SK-N-SH treated with all-trans-retinoic acid at 6 μM for 48 hours (cell line): ENCODE results near the gene CD180.
"Not testable (repeated sequence)": the region's sequence is repeated elsewhere in the genome, so short reads cannot be mapped to it uniquely, and the experiment has no call there.

Source experiments
- ATAC-seq: fragments of 200-7000 bp; cut with Tn5 transposase; 3 replicates; pipeline ENCODE4 v1.9.1; 2020; ENCODE audit warnings: mild to moderate bottlenecking, moderate library complexity
- ARNTL ChIP-seq: fragments of 450-650 bp; formaldehyde crosslinking; IDR thresholded peaks from 2 replicates; pipeline ENCODE4 v1.5.0; 2020; ENCODE audit warnings: low read depth, mild to moderate bottlenecking, moderate library complexity, borderline replicate concordance
- BACH2 ChIP-seq: fragments of 250-450 bp; sonication (Bioruptor Pico); IDR thresholded peaks from 2 replicates; pipeline ENCODE4 v1.9.0; 2021; ENCODE audit warnings: mild to moderate bottlenecking, borderline replicate concordance
- CREB5 ChIP-seq: fragments of 250-450 bp; sonication (Bioruptor Pico); IDR thresholded peaks from 2 replicates; pipeline ENCODE4 v1.5.1; 2020; ENCODE audit warnings: low read depth, mild to moderate bottlenecking, moderate library complexity
- CSDC2 ChIP-seq: fragments of 250-450 bp; sonication (Bioruptor Pico); IDR thresholded peaks from 2 replicates; pipeline ENCODE4 v1.5.0; 2020; ENCODE audit warnings: mild to moderate bottlenecking, moderate library complexity
- ESRRG ChIP-seq: fragments of 250-450 bp; sonication (Bioruptor Pico); IDR thresholded peaks from 2 replicates; pipeline ENCODE4 v1.6.1; 2021; ENCODE audit warnings: mild to moderate bottlenecking
- GLIS3 ChIP-seq: fragments of 250-450 bp; sonication (Bioruptor Pico); IDR thresholded peaks from 2 replicates; pipeline ENCODE4 v1.5.0; 2020; ENCODE audit warnings: mild to moderate bottlenecking, moderate library complexity
- ISL1 ChIP-seq: fragments of 250-450 bp; sonication (Bioruptor Pico); IDR thresholded peaks from 2 replicates; pipeline ENCODE4 v2.1.2; 2022; ENCODE audit warnings: mild to moderate bottlenecking, moderate library complexity
- OSR1 ChIP-seq: fragments of 250-450 bp; sonication (Bioruptor Pico); IDR thresholded peaks from 2 replicates; pipeline ENCODE4 v1.8.0; 2022; ENCODE audit warnings: moderate library complexity, mild to moderate bottlenecking, inconsistent platforms
- POU6F1 ChIP-seq: fragments of 250-450 bp; sonication (Bioruptor Pico); IDR thresholded peaks from 2 replicates; pipeline ENCODE4 v1.8.0; 2021; ENCODE audit warnings: low read depth, mild to moderate bottlenecking, moderate library complexity, borderline replicate concordance
- RARB ChIP-seq: fragments of 250-450 bp; sonication (Bioruptor Pico); IDR thresholded peaks from 2 replicates; pipeline ENCODE4 v1.8.0; 2021; ENCODE audit warnings: mild to moderate bottlenecking, moderate library complexity
- TCF4 ChIP-seq: fragments of 250-450 bp; sonication (Bioruptor Pico); IDR thresholded peaks from 2 replicates; pipeline ENCODE4 v1.8.0; 2021; ENCODE audit warnings: mild to moderate bottlenecking, moderate library complexity, borderline replicate concordance
- TOX ChIP-seq: fragments of 250-450 bp; sonication (Bioruptor Pico); IDR thresholded peaks from 2 replicates; pipeline ENCODE4 v1.8.0; 2021; ENCODE audit warnings: mild to moderate bottlenecking, moderate library complexity, borderline replicate concordance
- ZC3H10 ChIP-seq: fragments of 250-450 bp; sonication (Bioruptor Pico); IDR thresholded peaks from 2 replicates; pipeline ENCODE4 v1.5.1; 2021; ENCODE audit warnings: mild to moderate bottlenecking, moderate library complexity
- ZFP3 ChIP-seq: fragments of 250-450 bp; sonication (Bioruptor Pico); IDR thresholded peaks from 2 replicates; pipeline ENCODE4 v1.5.0; 2020; ENCODE audit warnings: mild to moderate bottlenecking, moderate library complexity
- ZFP30 ChIP-seq: fragments of 450-650 bp; formaldehyde crosslinking; IDR thresholded peaks from 2 replicates; pipeline ENCODE4 v1.5.0; 2022; ENCODE audit warnings: mild to moderate bottlenecking, moderate library complexity
- ZNF565 ChIP-seq: fragments of 450-650 bp; formaldehyde crosslinking; conservative IDR thresholded peaks from 2 replicates; pipeline ENCODE4 v1.5.0; 2020; ENCODE audit warnings: low read depth, mild to moderate bottlenecking, moderate library complexity
- ZNF70 ChIP-seq: fragments of 450-650 bp; formaldehyde crosslinking; IDR thresholded peaks from 2 replicates; pipeline ENCODE4 v1.5.0; 2020; ENCODE audit warnings: mild to moderate bottlenecking, moderate library complexity
- TF ChIP-seq, protein P1 (sequence below): fragments of 250-450 bp; sonication (Bioruptor Pico); IDR thresholded peaks from 2 replicates; pipeline ENCODE4 v1.5.1; 2021; ENCODE audit warnings: mild to moderate bottlenecking, moderate library complexity

The CD180 gene

DNA sequence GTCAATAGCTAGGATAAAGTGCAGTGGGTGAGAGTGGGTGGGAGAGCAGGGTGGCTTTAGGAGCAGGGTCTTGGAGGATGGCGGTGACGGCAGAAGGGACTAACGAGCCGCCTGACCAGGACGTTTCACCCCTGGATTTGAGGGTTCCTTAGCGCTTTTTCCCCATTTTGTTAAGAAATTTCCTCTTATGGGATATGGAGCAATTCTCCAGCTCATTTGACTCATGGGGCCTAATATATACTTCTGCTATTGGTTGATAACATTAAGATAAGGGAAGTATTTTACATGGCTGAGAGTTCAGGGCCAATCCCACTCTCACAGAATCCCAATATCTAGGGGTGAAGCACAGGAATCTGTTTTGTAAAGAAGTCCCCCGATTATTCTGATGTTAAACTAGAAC lies 17.6 kb downstream of the CD180 start:
- no peak for ATAC-seq
- TF ChIP-seq ZNF565 (CRISPR knock-in tag) (no peak), ZNF70 (CRISPR knock-in tag) (no peak), ESRRG (CRISPR knock-in tag) (no peak), TCF4 (CRISPR knock-in tag) (no peak), CSDC2 (CRISPR knock-in tag) (no peak), CREB5 (no peak), ARNTL (CRISPR knock-in tag) (no peak), TOX (CRISPR knock-in tag) (no peak), ZFP30 (CRISPR knock-in tag) (no peak), GLIS3 (CRISPR knock-in tag) (no peak), ISL1 (CRISPR knock-in tag) (no peak)
- TF ChIP-seq, protein P1, sequence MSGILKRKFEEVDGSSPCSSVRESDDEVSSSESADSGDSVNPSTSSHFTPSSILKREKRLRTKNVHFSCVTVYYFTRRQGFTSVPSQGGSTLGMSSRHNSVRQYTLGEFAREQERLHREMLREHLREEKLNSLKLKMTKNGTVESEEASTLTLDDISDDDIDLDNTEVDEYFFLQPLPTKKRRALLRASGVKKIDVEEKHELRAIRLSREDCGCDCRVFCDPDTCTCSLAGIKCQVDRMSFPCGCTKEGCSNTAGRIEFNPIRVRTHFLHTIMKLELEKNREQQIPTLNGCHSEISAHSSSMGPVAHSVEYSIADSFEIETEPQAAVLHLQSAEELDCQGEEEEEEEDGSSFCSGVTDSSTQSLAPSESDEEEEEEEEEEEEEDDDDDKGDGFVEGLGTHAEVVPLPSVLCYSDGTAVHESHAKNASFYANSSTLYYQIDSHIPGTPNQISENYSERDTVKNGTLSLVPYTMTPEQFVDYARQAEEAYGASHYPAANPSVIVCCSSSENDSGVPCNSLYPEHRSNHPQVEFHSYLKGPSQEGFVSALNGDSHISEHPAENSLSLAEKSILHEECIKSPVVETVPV (CRISPR knock-in tag), result no peak

DNA sequence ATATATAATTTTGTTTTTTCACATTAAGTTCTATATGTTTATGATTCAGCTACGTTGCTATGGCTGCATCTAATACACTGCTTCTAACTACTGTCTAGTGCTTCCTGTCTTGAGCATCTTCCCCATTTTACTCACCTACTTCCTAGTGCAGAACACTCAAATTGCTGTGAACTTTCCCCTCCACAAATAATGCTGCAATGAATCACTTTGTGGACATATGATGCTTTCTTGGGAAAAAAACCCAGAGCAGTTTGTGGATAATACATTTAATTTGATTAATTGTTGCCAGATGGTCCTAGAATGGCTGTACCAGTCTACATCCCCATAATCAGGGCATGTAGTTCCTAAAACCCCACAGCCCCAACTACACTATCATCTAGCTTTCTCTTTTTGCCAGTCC lies 18.5 kb downstream of the CD180 start:
- peak; percentile 63; the same call in 2 of the 3 replicates for ATAC-seq
- TF ChIP-seq TCF4 (CRISPR knock-in tag) (peak; percentile 60), ZFP3 (CRISPR knock-in tag) (no peak), ZFP30 (CRISPR knock-in tag) (no peak), ISL1 (CRISPR knock-in tag) (peak; percentile 28)

- TF ChIP-seq ZNF565 (CRISPR knock-in tag), result no peak
- TF ChIP-seq CREB5, result no peak
- TF ChIP-seq ZNF70 (CRISPR knock-in tag), result no peak
- TF ChIP-seq ESRRG (CRISPR knock-in tag), result no peak
- TF ChIP-seq TOX (CRISPR knock-in tag), result no peak
- TF ChIP-seq ARNTL (CRISPR knock-in tag), result no peak
- TF ChIP-seq BACH2, result no peak
- TF ChIP-seq ISL1 (CRISPR knock-in tag), result no peak
- no peak for TF ChIP-seq OSR1 (CRISPR knock-in tag)
- no peak for TF ChIP-seq TCF4 (CRISPR knock-in tag)
- no peak for ATAC-seq
Observed at GRCh38 chr5:67176936-67177335, 19.7 kb downstream of the CD180 start.

DNA sequence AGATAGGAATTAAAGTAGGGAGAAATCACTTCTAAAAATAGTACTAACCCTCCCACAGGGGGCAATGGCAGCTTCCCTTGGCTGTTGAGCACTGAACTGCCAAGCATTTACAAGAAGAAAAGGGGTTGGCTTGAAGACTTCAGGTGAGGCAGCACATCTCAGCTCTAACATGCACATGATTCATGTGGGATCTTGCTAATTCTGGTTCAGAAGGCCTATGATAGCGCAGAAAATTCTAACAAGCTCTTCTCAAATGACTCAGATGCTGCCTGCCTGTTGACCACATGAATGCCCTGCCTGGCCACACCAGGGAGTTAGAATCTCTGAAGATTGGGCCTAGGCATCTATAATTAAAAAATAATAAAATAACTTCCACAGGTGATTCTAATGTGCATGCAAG lies 22.6 kb downstream of the CD180 start:
- TF ChIP-seq ARNTL (CRISPR knock-in tag) (no peak), ZFP3 (CRISPR knock-in tag) (no peak), ZNF565 (CRISPR knock-in tag) (no peak), GLIS3 (CRISPR knock-in tag) (no peak), ZFP30 (CRISPR knock-in tag) (no peak), OSR1 (CRISPR knock-in tag) (no peak), BACH2 (no peak), POU6F1 (CRISPR knock-in tag) (no peak), RARB (CRISPR knock-in tag) (no peak), TCF4 (CRISPR knock-in tag) (no peak), ISL1 (CRISPR knock-in tag) (no peak), CREB5 (no peak), TOX (CRISPR knock-in tag) (no peak), ESRRG (CRISPR knock-in tag) (no peak), ZC3H10 (CRISPR knock-in tag) (no peak)
- ATAC-seq, result no peak

DNA sequence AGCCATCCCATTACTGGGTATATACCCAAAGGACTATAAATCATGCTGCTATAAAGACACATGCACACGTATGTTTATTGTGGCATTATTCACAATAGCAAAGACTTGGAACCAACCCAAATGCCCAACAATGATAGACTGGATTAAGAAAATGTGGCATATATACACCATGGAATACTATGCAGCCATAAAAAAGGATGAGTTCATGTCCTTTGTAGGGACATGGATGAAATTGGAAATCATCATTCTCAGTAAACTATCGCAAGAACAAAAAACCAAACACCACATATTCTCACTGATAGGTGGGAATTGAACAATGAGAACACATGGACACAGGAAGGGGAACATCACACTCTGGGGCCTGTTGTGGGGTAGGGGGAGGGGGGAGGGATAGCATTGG lies 23.2 kb downstream of the CD180 start:
- not testable (repeated sequence) for ATAC-seq
